Activated CD4-positive, alpha-beta T cell treated with anti-CD3 and anti-CD28 coated beads, Interleukin-2, amount 10 ng/mL, durations not matched to agents 24 days and 14 days (primary cell): ENCODE results near the gene FRY. TPM values are rescaled to one million over a fixed set of nuclear protein-coding genes. Genes with fewer than 3 reads are reported as not detected.

Source experiments
- DNase-seq: peaks from one replicate; pipeline ENCODE4 v3.0.0; 2022
- H3K27ac Mint-ChIP-seq: one replicate; pipeline ENCODE4 v1.8.0; 2022; ENCODE audit warnings: mild to moderate bottlenecking, mixed read lengths
- H3K27me3 Mint-ChIP-seq: one replicate; pipeline ENCODE4 v1.8.0; 2022; ENCODE audit warnings: mixed read lengths
- H3K36me3 Mint-ChIP-seq: one replicate; pipeline ENCODE4 v1.8.0; 2022; ENCODE audit warnings: low read depth, mild to moderate bottlenecking, mixed read lengths
- H3K4me1 Mint-ChIP-seq: one replicate; pipeline ENCODE4 v1.8.0; 2021; ENCODE audit warnings: mixed read lengths
- H3K4me3 Mint-ChIP-seq: one replicate; pipeline ENCODE4 v1.8.0; 2022; ENCODE audit warnings: mild to moderate bottlenecking, moderate library complexity, mixed read lengths
- H3K9me3 Mint-ChIP-seq: one replicate; pipeline ENCODE4 v1.8.0; 2021; ENCODE audit warnings: mixed read lengths
- intact Hi-C: fragments of 100-400 bp; cut with micrococcal nuclease; formaldehyde crosslinking; loops from one replicate; pipeline ENCODE4 v1.15.1; 2023
- total RNA-seq: library from RNA; stranded (reverse); gene quantifications from 2 replicates; pipeline ENCODE4 v1.2.3, GENCODE V29; 2022

FRY gene
- total RNA-seq, 1 donor from 2014 or later = 1.8 TPM

DNA sequence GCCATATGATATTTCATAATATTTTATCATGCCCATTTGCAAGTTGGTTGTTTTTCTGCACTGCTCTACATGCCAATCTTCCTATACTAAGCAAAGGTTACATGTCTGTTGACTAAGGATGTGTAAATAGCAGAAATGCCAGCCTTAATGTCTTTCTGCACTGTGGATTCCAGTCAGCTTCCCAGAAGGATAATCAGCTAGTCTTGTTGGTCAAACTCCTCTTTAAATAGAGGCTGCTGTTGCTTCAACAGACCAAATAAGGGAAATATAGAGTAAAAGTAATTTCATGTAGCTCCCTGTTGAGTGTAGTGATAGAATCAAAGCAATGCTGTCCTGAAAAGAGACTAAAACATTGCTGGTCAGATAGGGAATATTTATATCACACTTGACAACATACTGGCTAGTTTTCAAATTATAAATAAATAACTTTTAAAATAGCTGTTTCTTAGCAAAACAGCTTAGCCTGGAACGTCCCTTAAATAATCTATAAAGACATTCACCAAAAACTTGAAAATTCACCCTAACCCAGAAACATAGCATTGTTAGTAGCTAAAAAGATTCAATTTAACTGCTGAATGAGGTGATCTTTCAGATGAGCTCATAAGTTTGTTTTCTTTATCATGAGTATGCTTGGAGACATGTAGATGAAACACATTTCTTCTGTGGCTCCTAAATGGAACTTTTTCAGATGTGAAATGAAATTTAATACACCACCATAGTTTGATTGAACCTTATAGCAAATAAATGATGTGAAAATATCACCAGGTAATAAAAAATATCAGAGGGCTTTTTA lies 56.6 kb downstream of the FRY start:
- DNase-seq = no peak
- H3K4me1 Mint-ChIP-seq = no peaks in the 10 kb centered on the region
- H3K9me3 Mint-ChIP-seq = no peaks in the 10 kb centered on the region
- no peak overlapping the region for H3K27ac Mint-ChIP-seq
- H3K36me3 Mint-ChIP-seq = peaks cover 3% of the 10 kb centered on the region
- intact Hi-C loops = no loop called here
- no peak overlapping the region for H3K4me3 Mint-ChIP-seq
- no peaks in the 10 kb centered on the region for H3K27me3 Mint-ChIP-seq

DNA sequence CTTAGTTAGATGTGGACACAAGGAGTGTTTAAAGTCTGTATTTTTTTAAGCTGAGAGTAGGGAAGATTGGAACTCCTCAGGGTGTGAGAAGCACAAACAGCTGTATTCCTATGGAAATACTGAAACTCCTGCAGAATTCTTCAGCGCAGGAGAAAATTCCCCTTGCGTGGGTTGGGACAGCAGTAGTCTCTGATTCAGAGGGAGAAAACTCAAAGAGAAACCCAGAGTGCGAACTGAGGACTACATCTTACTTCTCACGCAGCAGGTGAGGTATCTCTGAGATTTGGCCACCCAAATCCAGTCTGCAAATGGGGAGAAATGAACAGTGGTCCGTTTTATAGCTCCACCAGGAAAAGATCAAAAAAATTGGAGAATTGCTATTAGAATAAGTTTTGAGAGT lies 60.9 kb downstream of the FRY start:
- H3K9me3 Mint-ChIP-seq = no peaks in the 10 kb centered on the region
- H3K36me3 Mint-ChIP-seq = no peaks in the 10 kb centered on the region
- no peaks in the 10 kb centered on the region for H3K4me1 Mint-ChIP-seq
- DNase-seq = no peak
- no peak overlapping the region for H3K4me3 Mint-ChIP-seq
- intact Hi-C loops = no loop called here
- no peak overlapping the region for H3K27ac Mint-ChIP-seq
- no peaks in the 10 kb centered on the region for H3K27me3 Mint-ChIP-seq

GRCh38 chr13:32093006-32093405 lies 61.4 kb downstream of the FRY start:
- Mint-ChIP-seq H3K4me1 (no peaks in the 10 kb centered on the region), H3K27me3 (no peaks in the 10 kb centered on the region), H3K27ac (no peak overlapping the region), H3K9me3 (no peaks in the 10 kb centered on the region), H3K36me3 (no peaks in the 10 kb centered on the region), H3K4me3 (no peak overlapping the region)
- no peak for DNase-seq
- intact Hi-C loops = no loop called here

DNA sequence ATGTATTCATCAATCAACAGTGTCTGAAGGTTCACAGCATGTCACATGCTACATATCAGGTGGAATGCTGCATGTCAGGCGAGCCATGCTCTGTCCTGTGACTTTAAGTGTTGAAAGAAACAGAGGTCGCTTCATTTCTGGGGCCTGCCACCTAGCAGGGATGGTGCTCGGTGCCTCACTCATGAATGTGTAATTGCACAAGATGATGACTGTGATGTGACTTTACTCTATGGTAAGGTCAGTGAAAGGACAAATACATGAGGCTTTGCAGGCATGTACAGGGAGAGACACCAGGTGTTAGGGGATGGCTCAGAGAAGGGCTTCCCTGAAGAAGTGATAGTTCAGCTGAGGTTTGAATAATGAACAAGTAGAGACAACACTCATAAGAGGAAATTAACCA lies 66.7 kb downstream of the FRY start:
- Mint-ChIP-seq H3K27ac (no peak overlapping the region), H3K4me3 (no peak overlapping the region), H3K9me3 (no peaks in the 10 kb centered on the region), H3K4me1 (no peaks in the 10 kb centered on the region), H3K36me3 (peaks cover 1% of the 10 kb centered on the region), H3K27me3 (no peaks in the 10 kb centered on the region)
- no peak for DNase-seq
- intact Hi-C loops = no loop called here

GRCh38 chr13:32105653-32106313 lies 74.2 kb downstream of the FRY start:
- H3K4me1 Mint-ChIP-seq = no peaks in the 10 kb centered on the region
- no peaks in the 10 kb centered on the region for H3K9me3 Mint-ChIP-seq
- H3K4me3 Mint-ChIP-seq = no peak overlapping the region
- H3K36me3 Mint-ChIP-seq = peaks cover 6% of the 10 kb centered on the region
- no peaks in the 10 kb centered on the region for H3K27me3 Mint-ChIP-seq
- no peak overlapping the region for H3K27ac Mint-ChIP-seq
- DNase-seq = no peak
- intact Hi-C loops = no loop called here

DNA sequence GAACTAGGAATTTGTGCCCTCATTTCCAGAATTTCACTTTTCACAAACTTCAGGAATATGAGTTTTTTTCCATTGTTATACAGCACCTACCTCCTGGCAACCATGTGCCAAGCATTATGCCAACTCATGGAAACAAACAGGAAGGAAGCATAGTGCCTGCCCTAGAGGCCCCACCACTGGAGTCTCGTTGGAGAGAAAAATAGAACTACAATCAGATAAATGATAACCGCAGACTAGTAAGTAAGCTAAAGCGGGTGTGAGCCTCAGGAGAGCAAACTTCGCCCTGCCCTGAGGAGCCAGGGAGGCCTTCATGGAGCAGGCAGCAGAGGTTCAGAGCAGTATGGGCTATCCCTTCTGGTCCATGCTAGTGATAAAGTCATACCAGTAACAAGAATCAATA lies 75.9 kb downstream of the FRY start:
- Mint-ChIP-seq H3K9me3 (no peaks in the 10 kb centered on the region), H3K27me3 (no peaks in the 10 kb centered on the region), H3K36me3 (peaks cover 4% of the 10 kb centered on the region), H3K4me1 (no peaks in the 10 kb centered on the region), H3K4me3 (no peak overlapping the region), H3K27ac (no peak overlapping the region)
- DNase-seq = no peak
- intact Hi-C loops = no loop called here

DNA sequence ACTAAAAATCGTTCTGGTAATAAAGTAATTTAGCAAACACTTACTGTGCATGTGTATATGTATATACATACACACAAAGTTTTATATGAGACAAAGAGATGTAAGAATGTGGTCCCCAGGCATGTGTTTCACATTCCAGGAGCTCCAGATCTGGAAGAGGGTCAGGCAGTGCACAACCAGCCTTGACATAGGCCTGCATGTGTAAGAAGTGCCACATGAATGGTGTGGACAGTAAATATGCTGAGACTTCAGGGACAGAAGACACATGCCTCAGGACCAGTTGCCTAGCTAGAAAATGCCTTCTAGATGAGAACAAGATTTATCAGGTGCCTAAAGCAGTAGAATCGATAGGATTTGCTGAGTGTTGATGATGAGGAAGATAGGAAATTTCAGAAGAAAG lies 76.4 kb downstream of the FRY start:
- Mint-ChIP-seq H3K27me3 (no peaks in the 10 kb centered on the region), H3K9me3 (no peaks in the 10 kb centered on the region), H3K4me1 (no peaks in the 10 kb centered on the region), H3K4me3 (no peak overlapping the region), H3K27ac (no peak overlapping the region), H3K36me3 (peaks cover 4% of the 10 kb centered on the region)
- no peak for DNase-seq
- intact Hi-C loops = no loop called here

DNA sequence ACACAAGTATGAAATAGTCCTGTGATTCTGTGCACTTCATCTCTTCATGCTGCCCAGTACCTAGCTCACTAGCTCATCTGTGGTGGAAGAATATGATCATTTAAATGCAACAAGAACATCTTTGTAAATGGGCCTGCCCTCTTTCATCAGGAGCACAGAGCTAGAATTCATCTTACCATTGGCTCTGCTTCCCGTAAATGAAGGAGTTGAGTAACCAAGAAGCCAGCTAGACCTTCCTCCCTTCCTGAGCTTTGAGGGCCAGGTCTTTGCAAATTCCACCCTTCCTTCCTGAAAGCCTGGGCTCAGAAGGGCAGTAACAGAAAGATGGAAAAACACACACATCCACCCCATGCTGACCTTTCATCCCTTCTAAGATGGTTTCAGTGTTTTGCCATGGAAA lies 82.0 kb downstream of the FRY start:
- DNase-seq = no peak
- Mint-ChIP-seq H3K36me3 (peaks cover 5% of the 10 kb centered on the region), H3K9me3 (no peaks in the 10 kb centered on the region), H3K27me3 (no peaks in the 10 kb centered on the region), H3K4me3 (no peak overlapping the region), H3K27ac (no peak overlapping the region), H3K4me1 (peaks cover 8% of the 10 kb centered on the region)
- intact Hi-C loops = loop anchor here (10.0 kb wide), 1 partner anchor 79 kb away; the partner anchor contains the start of gene FRY

GRCh38 chr13:32114284-32114950 lies 82.8 kb downstream of the FRY start:
- Mint-ChIP-seq H3K4me1 (peaks cover 8% of the 10 kb centered on the region), H3K36me3 (peaks cover 5% of the 10 kb centered on the region), H3K27ac (peak overlapping the region; percentile 9), H3K27me3 (no peaks in the 10 kb centered on the region), H3K9me3 (no peaks in the 10 kb centered on the region), H3K4me3 (no peak overlapping the region)
- intact Hi-C loops = loop anchor here (10.0 kb wide), 1 partner anchor 80 kb away; the partner anchor contains the start of gene FRY
- no peak for DNase-seq

DNA sequence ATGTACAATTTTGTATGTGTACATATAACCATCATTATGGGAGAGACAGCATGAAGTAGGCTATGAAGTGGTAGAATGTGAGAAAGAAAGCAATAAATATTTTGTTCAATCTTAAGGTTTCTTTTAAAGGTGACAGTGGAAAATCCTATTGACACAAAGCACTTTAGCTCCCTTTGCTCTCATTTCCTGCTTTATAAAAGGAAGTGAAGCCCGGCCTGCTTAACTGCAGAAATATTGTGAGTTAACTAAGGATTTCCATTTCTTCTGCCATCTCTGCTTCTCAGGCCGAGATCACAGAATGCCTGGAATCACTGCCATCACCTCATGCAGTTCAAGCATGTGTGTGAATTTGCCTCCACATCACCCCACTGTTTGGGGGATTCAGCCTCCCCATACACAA lies 83.5 kb downstream of the FRY start:
- DNase-seq = no peak
- H3K27ac Mint-ChIP-seq = peak overlapping the region; percentile 12
- intact Hi-C loops = loop anchor here (10.0 kb wide), 1 partner anchor 80 kb away; the partner anchor contains the start of gene FRY

DNA sequence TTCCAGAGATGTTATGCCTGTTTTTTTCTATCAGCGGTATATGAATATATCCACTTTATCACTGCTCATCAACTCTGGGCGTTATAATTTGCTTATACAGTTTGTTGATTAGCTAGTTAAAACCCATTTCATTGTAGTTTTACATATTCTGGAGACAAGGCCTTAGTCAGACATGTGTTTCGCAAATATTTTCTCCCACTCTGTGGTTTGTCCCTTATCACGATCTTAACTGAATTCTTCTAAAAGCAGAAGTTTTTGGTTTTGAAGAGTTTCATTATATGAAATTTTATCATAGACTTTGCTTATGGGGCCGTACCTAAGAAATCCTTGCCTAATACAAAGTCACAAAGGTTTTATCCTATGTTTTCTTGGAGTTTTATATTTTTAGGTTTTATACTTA lies 84.6 kb downstream of the FRY start:
- Mint-ChIP-seq H3K27me3 (no peaks in the 10 kb centered on the region), H3K4me3 (no peak overlapping the region), H3K36me3 (peaks cover 5% of the 10 kb centered on the region), H3K4me1 (peaks cover 8% of the 10 kb centered on the region), H3K27ac (no peak overlapping the region), H3K9me3 (no peaks in the 10 kb centered on the region)
- DNase-seq = no peak
- intact Hi-C loops = loop anchor here (10.0 kb wide), 1 partner anchor 81 kb away; the partner anchor contains the start of gene FRY

More for the DNA sequence above, 83.5 kb downstream of the FRY start:
- Mint-ChIP-seq H3K27me3 (no peaks in the 10 kb centered on the region), H3K36me3 (peaks cover 5% of the 10 kb centered on the region), H3K4me3 (no peak overlapping the region), H3K4me1 (peaks cover 8% of the 10 kb centered on the region), H3K9me3 (no peaks in the 10 kb centered on the region)

DNA sequence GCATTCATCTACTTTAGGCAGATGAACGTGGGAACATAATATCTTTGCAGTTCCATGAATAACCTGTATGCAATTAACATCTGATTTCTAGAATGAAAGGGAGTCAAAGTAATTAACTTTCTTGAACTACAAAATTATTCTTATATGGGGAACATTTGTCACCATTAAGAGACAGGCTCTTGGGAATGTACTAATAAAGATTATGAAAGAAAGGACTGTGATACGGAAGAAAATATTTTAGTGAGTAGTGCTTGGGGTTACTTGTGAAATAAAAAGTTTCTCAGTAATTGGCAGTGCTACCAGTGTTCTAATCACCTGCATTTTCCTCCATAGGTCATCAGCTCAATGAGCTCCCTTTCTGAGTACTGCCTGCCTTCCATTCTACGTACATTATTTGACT lies 85.4 kb downstream of the FRY start:
- H3K27me3 Mint-ChIP-seq = no peaks in the 10 kb centered on the region
- no peak for DNase-seq
- no peak overlapping the region for H3K27ac Mint-ChIP-seq
- peaks cover 4% of the 10 kb centered on the region for H3K9me3 Mint-ChIP-seq
- H3K36me3 Mint-ChIP-seq = peaks cover 7% of the 10 kb centered on the region
- H3K4me1 Mint-ChIP-seq = peaks cover 8% of the 10 kb centered on the region
- intact Hi-C loops = loop anchor here (10.0 kb wide), 1 partner anchor 82 kb away; the partner anchor contains the start of gene FRY
- no peak overlapping the region for H3K4me3 Mint-ChIP-seq

DNA sequence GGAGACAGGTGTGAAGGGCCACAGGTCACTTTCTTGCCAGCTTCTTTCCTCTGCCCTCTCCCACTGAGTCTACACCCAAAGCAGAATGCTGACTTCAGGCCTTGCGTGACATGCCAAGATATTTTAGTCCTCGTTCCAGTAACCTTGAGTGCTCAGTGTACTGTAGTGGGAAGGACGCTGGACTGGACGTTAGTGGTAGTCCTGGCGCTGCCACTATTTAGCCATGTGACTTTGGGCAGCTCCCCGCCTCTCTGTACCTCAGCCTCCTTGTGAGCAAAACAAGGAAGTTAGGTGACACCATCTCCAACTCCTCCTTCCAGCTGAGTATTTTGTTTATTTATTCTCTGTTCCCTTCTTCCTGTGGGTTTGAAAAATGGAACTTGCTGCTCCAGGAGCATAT lies 86.1 kb downstream of the FRY start:
- Mint-ChIP-seq H3K4me3 (no peak overlapping the region), H3K4me1 (peaks cover 8% of the 10 kb centered on the region), H3K36me3 (peaks cover 8% of the 10 kb centered on the region), H3K27ac (no peak overlapping the region), H3K27me3 (no peaks in the 10 kb centered on the region), H3K9me3 (peaks cover 4% of the 10 kb centered on the region)
- intact Hi-C loops = loop anchor here (10.0 kb wide), 1 partner anchor 83 kb away; the partner anchor contains the start of gene FRY
- DNase-seq = no peak

DNA sequence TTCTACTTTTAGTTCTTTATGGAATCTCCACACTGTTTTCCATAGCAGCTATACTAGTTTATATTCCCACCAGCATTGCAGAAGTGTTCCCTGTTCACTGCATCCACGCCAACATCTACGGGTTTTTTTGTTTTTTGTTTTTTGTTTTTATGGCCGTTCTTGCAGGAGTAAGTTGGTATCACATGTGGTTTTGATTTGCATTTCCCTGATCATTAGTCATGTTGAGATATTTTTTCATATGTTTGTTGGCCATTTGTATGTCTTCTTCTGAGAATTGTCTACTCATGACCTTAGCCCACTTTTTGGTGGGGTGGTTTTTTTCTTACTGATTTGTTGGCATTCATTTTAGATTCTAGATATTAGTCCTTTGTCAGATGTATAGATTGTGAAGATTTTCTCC lies 89.7 kb downstream of the FRY start:
- H3K36me3 Mint-ChIP-seq = peaks cover 8% of the 10 kb centered on the region
- intact Hi-C loops = no loop called here
- H3K27ac Mint-ChIP-seq = no peak overlapping the region
- H3K4me3 Mint-ChIP-seq = no peak overlapping the region
- no peak for DNase-seq
- peaks cover 8% of the 10 kb centered on the region for H3K9me3 Mint-ChIP-seq
- H3K4me1 Mint-ChIP-seq = no peaks in the 10 kb centered on the region
- no peaks in the 10 kb centered on the region for H3K27me3 Mint-ChIP-seq
